HG02938 (cell line): ENCODE data around the gene SRPRB.

Experiments used
- ATAC-seq: cut with Tn5 transposase; IDR thresholded peaks from one replicate; pipeline ENCODE4 v1.9.1; 2021; ENCODE audit warnings: mild to moderate bottlenecking, moderate library complexity; ENCODE audit not compliant: unreplicated experiment

The SRPRB gene

GRCh38 chr3:133863911-133864310, 58.3 kb downstream of the SRPRB start:
- no peak for ATAC-seq

GRCh38 chr3:133864616-133865015, 59.0 kb downstream of the SRPRB start:
- ATAC-seq = no peak

- no peak for ATAC-seq
These were observed 59.7 kb downstream of the SRPRB start for GRCh38 chr3:133865136-133865855.

GRCh38 chr3:133866141-133866540, 60.5 kb downstream of the SRPRB start:
- no peak for ATAC-seq

- no peak for ATAC-seq
These were observed 62.6 kb downstream of the SRPRB start for GRCh38 chr3:133868186-133868585.

GRCh38 chr3:133868758-133869475, 63.3 kb downstream of the SRPRB start:
- no peak for ATAC-seq

GRCh38 chr3:133869586-133869985, 64.0 kb downstream of the SRPRB start:
- no peak for ATAC-seq

GRCh38 chr3:133870822-133871221, 65.2 kb downstream of the SRPRB start:
- no peak for ATAC-seq
